Dermis blood vessel endothelial cell (primary cell): ENCODE measurements around the gene ABCA9. TPM values are rescaled to one million over a fixed set of nuclear protein-coding genes. Genes with fewer than 3 reads are reported as not detected.

Experiments
- DNase-seq: peaks from one replicate; pipeline ENCODE4 v3.0.0; 2010
- total RNA-seq: library from RNA; depleted of rRNA; stranded (reverse); fragments of >200 nt; gene quantifications from 2 replicates; pipeline ENCODE4 v1.2.3, GENCODE V29; 2014

Gene ABCA9
- total RNA-seq, 1 donor from 2014 or later: 3.2 TPM

- no peak for DNase-seq
Observed at GRCh38 chr17:69065113-69065512, 4.4 kb upstream of the ABCA9 start.

- DNase-seq: no peak
Observed at GRCh38 chr17:69064476-69064875, 3.7 kb upstream of the ABCA9 start.

- no peak for DNase-seq
Observed at GRCh38 chr17:69064001-69064400, 3.3 kb upstream of the ABCA9 start.

GRCh38 chr17:69062860-69063581 lies 2.3 kb upstream of the ABCA9 start:
- DNase-seq: no peak

GRCh38 chr17:69061721-69062556 lies 1.2 kb upstream of the ABCA9 start:
- DNase-seq: no peak

- no peak for DNase-seq
Observed at GRCh38 chr17:69059458-69060175, 1.1 kb downstream of the ABCA9 start.

- no peak for DNase-seq
Observed at GRCh38 chr17:69058165-69058564, 2.6 kb downstream of the ABCA9 start.

GRCh38 chr17:69057280-69057679 lies 3.4 kb downstream of the ABCA9 start:
- DNase-seq: peak; percentile 43

GRCh38 chr17:69056179-69056823 lies 4.4 kb downstream of the ABCA9 start:
- no peak for DNase-seq

- no peak for DNase-seq
Observed at GRCh38 chr17:69055334-69055733, 5.4 kb downstream of the ABCA9 start.

GRCh38 chr17:69050999-69051775 lies 9.5 kb downstream of the ABCA9 start:
- no peak for DNase-seq

- no peak for DNase-seq
Observed at GRCh38 chr17:69048634-69049033, 12.1 kb downstream of the ABCA9 start.

GRCh38 chr17:69047368-69048263 lies 13.1 kb downstream of the ABCA9 start:
- peak; percentile 96 for DNase-seq

- DNase-seq: no peak
Observed at GRCh38 chr17:69046121-69046807, 14.5 kb downstream of the ABCA9 start.

- no peak for DNase-seq
Observed at GRCh38 chr17:69045646-69046045, 15.1 kb downstream of the ABCA9 start.

- no peak for DNase-seq
Observed at GRCh38 chr17:69044371-69044770, 16.4 kb downstream of the ABCA9 start.

GRCh38 chr17:69043098-69043734 lies 17.5 kb downstream of the ABCA9 start:
- no peak for DNase-seq

GRCh38 chr17:69042308-69042707 lies 18.4 kb downstream of the ABCA9 start:
- no peak for DNase-seq

- no peak for DNase-seq
Observed at GRCh38 chr17:69031839-69032238, 28.9 kb downstream of the ABCA9 start.

GRCh38 chr17:69030169-69030568 lies 30.6 kb downstream of the ABCA9 start:
- DNase-seq: no peak
